Measurements from ENCODE around the gene RNASE7.

Gene RNASE7

GRCh38 chr14:21043974-21044618, 1.9 kb downstream of the RNASE7 start:
- DNase-seq, result no peak

DNA sequence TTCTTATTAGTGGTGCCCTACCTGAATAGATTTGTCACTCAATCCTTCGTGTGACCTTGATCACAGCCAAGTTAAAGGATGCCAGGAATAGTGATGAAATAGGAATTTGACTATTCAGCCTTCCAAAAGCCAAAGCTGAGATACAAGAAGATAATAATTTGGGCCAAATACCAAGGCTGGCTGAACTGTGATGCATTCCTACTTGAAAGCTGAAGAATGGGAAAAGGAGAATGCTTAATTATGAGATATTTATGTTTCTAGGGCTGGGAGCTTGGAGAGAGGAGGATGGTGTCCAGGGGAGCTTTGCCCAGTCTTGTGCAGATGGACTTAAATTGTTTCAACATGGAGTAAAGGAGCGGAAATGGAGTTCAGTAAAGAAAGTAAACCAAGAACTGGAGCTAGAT, 5.2 kb downstream of the RNASE7 start:
- DNase-seq, result no peak

- DNase-seq, result no peak
Measured at GRCh38 chr14:21048638-21049037, 6.5 kb downstream of the RNASE7 start.

DNA sequence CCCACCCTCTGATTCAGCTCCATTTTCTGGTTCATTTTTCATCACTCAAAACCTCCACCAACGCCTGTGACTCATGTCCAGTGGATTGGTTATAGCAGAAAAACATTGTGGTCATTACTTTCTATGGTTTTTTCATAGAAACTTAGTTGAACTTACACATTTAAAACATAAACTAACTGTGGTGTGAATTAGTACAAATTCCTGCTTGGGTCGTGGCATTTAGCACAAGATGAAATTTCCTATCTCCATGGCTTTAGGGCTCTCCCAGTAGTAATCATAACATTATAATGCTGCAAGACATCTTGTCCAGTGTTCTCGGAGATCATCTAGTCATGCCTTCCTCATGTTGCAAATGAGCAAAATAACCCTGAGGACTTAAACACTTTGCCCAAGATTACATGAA, 7.1 kb downstream of the RNASE7 start:
- DNase-seq, result no peak

- DNase-seq, result no peak
Measured at GRCh38 chr14:21050597-21050996, 8.4 kb downstream of the RNASE7 start.

GRCh38 chr14:21053184-21054122, 11.3 kb downstream of the RNASE7 start:
- no peak for DNase-seq

GRCh38 chr14:21054123-21054767, 12.1 kb downstream of the RNASE7 start:
- DNase-seq, result no peak

- DNase-seq, result no peak
Measured at GRCh38 chr14:21054768-21055145, 12.6 kb downstream of the RNASE7 start.

DNA sequence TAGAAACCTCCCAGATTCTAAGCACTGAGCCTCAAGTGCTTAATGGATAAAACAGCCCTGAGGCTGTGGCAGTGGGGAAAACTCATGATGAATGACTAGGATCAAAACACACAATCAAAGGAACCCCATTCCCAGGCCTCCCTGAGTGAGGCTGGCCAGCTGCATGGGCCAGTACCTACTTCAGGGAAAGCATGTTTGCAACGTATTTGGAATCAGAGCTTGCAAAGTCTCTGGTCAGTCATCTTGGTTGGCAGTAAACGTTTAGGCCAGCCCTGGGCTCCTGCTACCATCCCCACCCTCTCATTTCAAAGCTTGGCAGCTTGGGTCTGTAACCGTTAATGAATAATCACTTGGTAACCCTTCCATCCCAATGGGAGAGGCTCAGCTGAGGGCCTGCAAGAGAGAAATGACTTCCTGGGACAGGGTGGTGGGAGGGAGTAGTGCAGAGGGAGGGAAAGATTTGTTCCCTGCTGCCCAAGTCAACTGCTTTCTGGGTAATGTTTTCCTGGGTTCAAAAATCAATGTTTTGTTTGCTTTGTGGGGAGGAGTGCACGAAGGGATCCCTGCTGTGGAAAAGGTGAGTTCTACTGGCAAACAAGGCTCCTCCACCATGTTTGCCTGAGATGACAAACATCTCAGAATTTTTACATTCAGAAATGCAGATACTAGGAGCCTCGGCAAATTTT, 13.4 kb downstream of the RNASE7 start:
- DNase-seq, result no peak

GRCh38 chr14:21056520-21057163, 14.5 kb downstream of the RNASE7 start:
- DNase-seq, result no peak

DNA sequence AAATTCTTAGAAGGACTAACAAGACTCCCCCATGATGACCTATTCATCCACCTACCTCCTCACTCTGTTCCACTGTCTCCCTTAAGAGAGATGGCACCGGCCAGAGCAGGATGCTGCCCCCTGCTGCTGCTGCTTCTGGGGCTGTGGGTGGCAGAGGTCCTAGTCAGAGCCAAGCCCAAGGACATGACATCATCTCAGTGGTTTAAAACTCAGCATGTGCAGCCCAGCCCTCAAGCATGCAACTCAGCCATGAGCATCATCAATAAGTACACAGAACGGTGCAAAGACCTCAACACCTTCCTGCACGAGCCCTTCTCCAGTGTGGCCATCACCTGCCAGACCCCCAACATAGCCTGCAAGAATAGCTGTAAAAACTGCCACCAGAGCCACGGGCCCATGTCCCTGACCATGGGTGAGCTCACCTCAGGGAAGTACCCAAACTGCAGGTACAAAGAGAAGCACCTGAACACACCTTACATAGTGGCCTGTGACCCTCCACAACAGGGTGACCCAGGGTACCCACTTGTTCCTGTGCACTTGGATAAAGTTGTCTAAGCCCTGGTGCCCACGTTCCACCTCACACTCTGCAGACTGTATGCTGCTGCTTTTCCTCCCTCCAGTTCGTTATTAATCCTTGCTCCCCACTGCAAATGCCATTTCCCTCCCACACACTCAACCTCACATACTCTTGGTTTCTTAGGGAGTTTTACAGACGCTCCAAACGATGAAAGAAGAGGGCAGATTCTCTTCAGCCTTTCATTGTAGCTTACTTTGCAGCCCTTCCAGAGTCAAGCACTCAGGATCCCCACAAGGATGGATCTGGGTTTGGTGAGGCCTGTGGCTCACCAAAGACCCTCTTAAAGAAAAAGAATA, 15.9 kb downstream of the RNASE7 start, which contains the start of gene RNASE8:
Gene RNASE8 (plus strand): TSS at position 20 of the 873 bp plus-strand sequence. CDS start 71 bp downstream, at position 91.
- DNase-seq, result no peak

DNA sequence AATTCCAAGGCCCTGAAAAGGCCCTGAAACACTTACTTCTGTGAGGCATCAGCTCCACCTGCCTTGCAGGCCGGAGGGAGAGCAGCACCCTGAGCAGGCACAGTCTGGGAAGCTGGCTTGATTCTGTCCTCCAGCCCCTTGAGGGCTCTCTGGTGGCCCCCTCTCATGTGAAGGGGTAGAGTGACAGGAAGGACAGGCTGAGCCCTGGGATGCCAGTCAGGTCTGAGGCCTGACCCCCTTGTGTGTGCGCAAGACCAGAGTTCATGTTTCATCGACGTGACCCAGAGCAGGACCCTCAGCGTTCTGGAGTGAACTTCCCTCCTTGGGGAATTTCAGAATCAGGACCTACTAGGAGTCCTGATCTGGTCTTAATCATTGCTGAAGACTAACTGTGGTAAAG, 16.7 kb downstream of the RNASE7 start:
- no peak for DNase-seq

DNA sequence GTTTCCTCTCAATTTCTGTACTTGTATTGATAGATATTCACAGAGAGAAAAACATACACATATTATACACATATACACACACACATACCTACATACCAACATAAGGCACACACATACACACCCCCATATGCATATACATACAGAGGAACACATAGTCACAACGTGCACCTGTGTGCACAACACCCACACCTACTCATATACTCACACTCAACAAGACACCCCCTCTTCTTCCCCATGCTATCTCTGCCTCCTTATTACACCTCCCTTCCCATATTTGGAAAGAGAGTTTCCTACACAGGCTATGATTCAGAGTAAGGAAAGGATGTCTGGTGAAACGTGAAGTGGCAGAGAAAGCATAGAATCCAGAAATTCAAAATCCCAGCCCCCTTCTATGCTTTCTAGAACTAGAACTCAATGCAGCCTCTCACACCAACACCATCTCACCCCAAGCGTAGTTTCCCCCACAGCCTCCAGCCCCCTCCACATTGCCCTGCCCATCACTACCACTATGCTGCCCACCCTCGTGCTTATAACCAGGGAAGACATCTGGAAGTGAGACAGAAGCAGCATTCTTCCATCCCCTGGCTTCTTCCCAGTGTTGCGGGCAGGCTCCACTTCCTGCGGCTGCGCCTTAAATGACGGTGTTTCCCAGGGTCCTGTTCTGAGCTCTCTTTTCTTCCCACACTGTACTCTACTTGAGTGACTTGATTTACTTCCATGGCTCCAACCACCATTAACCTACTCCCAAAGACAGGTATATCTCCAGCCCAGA, 17.9 kb downstream of the RNASE7 start:
- no peak for DNase-seq

DNA sequence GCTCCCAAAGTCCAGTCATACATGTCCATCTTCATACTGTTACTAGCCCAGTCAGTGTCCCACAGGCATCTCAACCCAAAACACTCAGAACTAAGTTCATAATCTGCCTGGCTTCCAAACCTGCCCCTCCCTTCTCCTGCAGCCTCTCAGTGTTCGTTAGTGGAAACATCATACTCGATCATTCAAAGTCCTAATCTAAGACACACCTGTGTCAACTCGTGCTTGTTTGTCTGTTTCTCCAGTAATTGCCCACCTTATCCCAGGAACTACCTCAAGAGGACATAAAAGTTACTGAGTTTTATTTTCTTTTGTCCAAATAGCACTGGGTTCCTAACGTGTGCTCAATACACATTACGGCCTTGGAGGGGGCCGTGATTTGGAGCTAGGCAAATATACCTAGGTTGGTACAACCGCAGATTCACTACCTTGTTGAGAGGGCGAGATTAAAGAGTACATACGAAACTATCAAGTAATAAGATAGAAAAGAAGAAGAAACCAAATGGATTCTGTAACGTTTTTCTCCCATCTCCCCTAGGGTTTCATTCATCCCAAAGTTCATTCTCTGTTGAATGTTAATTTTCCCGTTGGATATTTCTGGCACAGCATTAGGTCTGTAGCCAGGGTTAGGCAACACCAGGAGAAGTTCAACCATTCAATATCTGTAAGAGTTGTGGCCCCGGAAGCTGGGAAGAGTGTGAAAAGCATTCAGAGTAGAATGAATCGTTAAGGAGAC, 18.6 kb downstream of the RNASE7 start:
- no peak for DNase-seq

GRCh38 chr14:21061347-21061668, 19.1 kb downstream of the RNASE7 start:
- no peak for DNase-seq

- no peak for DNase-seq
Measured at GRCh38 chr14:21063479-21063878, 21.3 kb downstream of the RNASE7 start.

DNA sequence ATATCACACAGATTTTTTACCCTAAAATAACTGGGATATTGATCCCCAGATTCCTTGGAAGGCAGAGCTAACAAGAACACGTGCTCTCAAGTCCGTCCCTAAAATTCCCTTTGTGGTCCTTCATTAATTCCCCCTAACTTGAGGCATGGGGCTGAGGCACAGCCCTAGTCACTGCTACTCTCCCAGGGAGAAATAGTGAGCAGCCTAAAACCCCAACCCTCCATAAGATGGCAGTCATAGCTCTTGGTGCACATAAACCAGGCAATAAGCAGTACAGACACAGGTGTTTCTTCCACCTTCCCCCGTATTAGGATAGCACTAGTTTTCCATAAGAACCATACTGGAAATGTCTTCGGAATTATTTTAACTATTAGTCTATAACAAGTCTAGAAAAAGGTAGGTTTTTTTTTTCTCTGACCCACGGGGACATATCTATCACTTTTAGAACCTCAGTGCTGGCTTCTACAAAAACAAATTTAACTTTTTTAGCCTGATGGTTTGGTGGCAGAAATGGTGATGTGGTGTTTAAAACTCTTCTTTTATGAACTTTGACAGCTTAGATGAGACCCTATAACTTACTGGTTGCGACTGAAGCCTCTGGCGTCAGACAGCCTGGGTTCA, 24.8 kb downstream of the RNASE7 start:
- peak; percentile 52 to 59 for DNase-seq

- peak; percentile 82 to 92 for DNase-seq
Measured at GRCh38 chr14:21068521-21069387, 26.6 kb downstream of the RNASE7 start.
